ENCODE measurements around the gene MC4R.

GRCh38 chr18:60404486-60405085, 32.0 kb upstream of the MC4R start:
- TF ChIP-seq POLR2AphosphoS5 (IDR thresholded peaks at IDR 0.05), result no peak
- TF ChIP-seq REST (IDR thresholded peaks at IDR 0.05; ENCODE audit: borderline replicate concordance), result no peak
- TF ChIP-seq CTCF (IDR thresholded peaks at IDR 0.05; ENCODE audit: poor library complexity, severe bottlenecking), result no peak
- no peak for TF ChIP-seq EP300 (conservative IDR thresholded peaks at IDR 0.05; ENCODE audit: poor library complexity, severe bottlenecking)
- TF ChIP-seq EZH2 (IDR thresholded peaks at IDR 0.05; ENCODE audit: borderline replicate concordance, insufficient read depth, low read length, poor library complexity, severe bottlenecking), result no peak
- TF ChIP-seq RAD21 (conservative IDR thresholded peaks at IDR 0.05), result no peak
- TF ChIP-seq SMC3 (conservative IDR thresholded peaks at IDR 0.05; ENCODE audit: poor library complexity), result no peak
- no peak for TF ChIP-seq TAF1 (IDR thresholded peaks at IDR 0.05; ENCODE audit: low read depth)
- TF ChIP-seq MXI1 (conservative IDR thresholded peaks at IDR 0.05; ENCODE audit: poor library complexity, severe bottlenecking), result no peak

Measured in neural cell (in vitro differentiated cells).